IMR-90 (cell line): ENCODE measurements around the gene KCNQ5. TPM values are rescaled to one million over a fixed set of nuclear protein-coding genes. Genes with fewer than 3 reads are reported as not detected.

Experiments
- ATAC-seq: fragments of 200-7000 bp; cut with Tn5 transposase; 2 replicates; pipeline ENCODE4 v1.9.1; 2020; ENCODE audit warnings: low read depth, mild to moderate bottlenecking, moderate library complexity
- BruUV-seq: library from RNA; stranded (reverse); fragments of 400-500 nt; replicated peaks from 2 replicates; lab custom pipeline; 2021; lab: Mats Ljungman, UMichigan
- CTCF ChIA-PET: fragments of 300-600 bp; formaldehyde crosslinking; extraction: SDS; loops from one replicate; lab custom pipeline; 2021; ENCODE audit warnings: antibody characterized with exemption; lab: Yijun Ruan, JAX
- POLR2A ChIA-PET: fragments of 300-600 bp; sonication (Branson Sonifier 250); formaldehyde crosslinking; loops from one replicate; lab custom pipeline; 2022; ENCODE audit warnings: antibody characterized with exemption; ENCODE audit not compliant: unreplicated experiment; lab: Charles Lee
- DNase-seq: peaks from one replicate; pipeline ENCODE4 v3.0.0; 2013
- H2AFZ ChIP-seq: replicated peaks from 2 replicates; pipeline ENCODE3; 2013; ENCODE audit warnings: low read length, mild to moderate bottlenecking; ENCODE audit not compliant: poor library complexity
- H2AK5ac ChIP-seq: 2 replicates; pipeline ENCODE4 v1.6.1; 2013; ENCODE audit warnings: low read depth, low read length, inconsistent platforms
- H2AK9ac ChIP-seq: replicated peaks from 2 replicates; pipeline ENCODE3; 2013; ENCODE audit warnings: mild to moderate bottlenecking, low read depth, low read length, moderate library complexity; ENCODE audit not compliant: poor library complexity
- H2BK120ac ChIP-seq: 2 replicates; pipeline ENCODE4 v1.6.1; 2013; ENCODE audit warnings: low read depth, low read length, inconsistent platforms
- H2BK15ac ChIP-seq: 3 replicates; pipeline ENCODE4 v1.6.1; 2013; ENCODE audit warnings: low read depth, low read length, inconsistent platforms
- H2BK20ac ChIP-seq: 2 replicates; pipeline ENCODE4 v1.6.1; 2013; ENCODE audit warnings: low read depth, mild to moderate bottlenecking, inconsistent platforms, low read length, moderate library complexity
- H2BK5ac ChIP-seq: 2 replicates; pipeline ENCODE4 v1.6.1; 2013; ENCODE audit warnings: mild to moderate bottlenecking, low read depth, low read length, inconsistent platforms; ENCODE audit not compliant: poor library complexity, severe bottlenecking
- H3K14ac ChIP-seq: replicated peaks from 2 replicates; pipeline ENCODE4 v1.6.1; 2013; ENCODE audit warnings: low read depth, low read length, inconsistent platforms
- H3K18ac ChIP-seq: 2 replicates; pipeline ENCODE4 v1.6.1; 2013; ENCODE audit warnings: low read depth, low read length, control low read depth
- H3K23ac ChIP-seq: 2 replicates; pipeline ENCODE4 v1.6.1; 2013; ENCODE audit warnings: low read depth, low read length, inconsistent platforms
- H3K27ac ChIP-seq: 2 replicates; pipeline ENCODE4 v1.5.1; 2013; ENCODE audit warnings: mild to moderate bottlenecking, control low read depth, low read length; ENCODE audit not compliant: insufficient read depth
- H3K27me3 ChIP-seq: 2 replicates; pipeline ENCODE4 v1.6.1; 2013; ENCODE audit warnings: low read length; ENCODE audit not compliant: control insufficient read depth, insufficient read depth
- H3K36me3 ChIP-seq: 2 replicates; pipeline ENCODE4 v1.6.1; 2013; ENCODE audit warnings: low read length, mixed read lengths; ENCODE audit not compliant: control insufficient read depth, insufficient read depth
- H3K4ac ChIP-seq: 2 replicates; pipeline ENCODE4 v1.6.1; 2013; ENCODE audit warnings: low read depth, low read length, inconsistent platforms
- H3K4me1 ChIP-seq: 2 replicates; pipeline ENCODE4 v1.6.1; 2013; ENCODE audit warnings: low read length, mixed read lengths; ENCODE audit not compliant: control insufficient read depth, insufficient read depth
- H3K4me2 ChIP-seq: 2 replicates; pipeline ENCODE4 v1.6.1; 2013; ENCODE audit warnings: low read depth, mild to moderate bottlenecking, control low read depth, low read length, moderate library complexity
- H3K4me3 ChIP-seq: 2 replicates; pipeline ENCODE4 v1.5.1; 2013; ENCODE audit warnings: low read depth, mild to moderate bottlenecking, control low read depth, low read length, moderate library complexity; ENCODE audit not compliant: insufficient read depth
- H3K56ac ChIP-seq: 2 replicates; pipeline ENCODE4 v1.6.1; 2013; ENCODE audit warnings: low read length, inconsistent platforms; ENCODE audit not compliant: insufficient read depth; ENCODE audit errors: extremely low read depth
- H3K79me1 ChIP-seq, 2 experiments: 2 replicates each; pipeline ENCODE4 v1.6.1; 2013; ENCODE audit warnings: low read length in 2 of 2, inconsistent platforms in 1 of 2, low read depth in 1 of 2
- H3K9ac ChIP-seq: 2 replicates; pipeline ENCODE4 v1.6.1; 2013; ENCODE audit warnings: low read depth, low read length, control low read depth
- H3K9me1 ChIP-seq: 2 replicates; pipeline ENCODE4 v1.6.1; 2013; ENCODE audit warnings: low read length, inconsistent platforms; ENCODE audit not compliant: insufficient read depth
- H3K9me3 ChIP-seq: 2 replicates; pipeline ENCODE4 v1.6.1; 2013; ENCODE audit warnings: low read length; ENCODE audit not compliant: control insufficient read depth, insufficient read depth
- H4K20me1 ChIP-seq: 2 replicates; pipeline ENCODE4 v1.6.1; 2013; ENCODE audit warnings: low read length, inconsistent platforms; ENCODE audit not compliant: insufficient read depth
- H4K5ac ChIP-seq: 2 replicates; pipeline ENCODE4 v1.6.1; 2013; ENCODE audit warnings: mild to moderate bottlenecking, low read depth, low read length, control low read depth
- H4K8ac ChIP-seq, 2 experiments: 2 replicates each; pipeline ENCODE4 v1.6.1; 2013; ENCODE audit warnings: low read depth in 2 of 2, low read length in 2 of 2, control low read depth in 1 of 2, inconsistent platforms in 1 of 2
- H4K91ac ChIP-seq: 2 replicates; pipeline ENCODE4 v1.6.1; 2013; ENCODE audit warnings: low read depth, low read length, inconsistent platforms; ENCODE audit not compliant: insufficient read depth
- BHLHE40 ChIP-seq: fragments of 150-350 bp; IDR thresholded peaks from 2 replicates; pipeline ENCODE4 v1.6.1; 2016; ENCODE audit warnings: mild to moderate bottlenecking, low read depth, low read length
- CEBPB ChIP-seq: IDR thresholded peaks from 2 replicates; pipeline ENCODE4 v1.6.1; 2012; ENCODE audit warnings: low read depth, low read length, improper control_type of control experiment
- CHD1 ChIP-seq: IDR thresholded peaks from 2 replicates; pipeline ENCODE4 v1.6.1; 2012; ENCODE audit warnings: low read depth, low read length, improper control_type of control experiment
- ELK1 ChIP-seq: fragments of 150-350 bp; IDR thresholded peaks from 2 replicates; pipeline ENCODE4 v1.6.1; 2016; ENCODE audit warnings: low read depth, mild to moderate bottlenecking, low read length, moderate library complexity, borderline replicate concordance
- FOS ChIP-seq: fragments of 150-350 bp; IDR thresholded peaks from 2 replicates; pipeline ENCODE4 v1.6.1; 2016; ENCODE audit warnings: low read depth, low read length
- MAFK ChIP-seq: IDR thresholded peaks from 2 replicates; pipeline ENCODE4 v1.6.1; 2012; ENCODE audit warnings: low read depth, low read length, improper control_type of control experiment
- MAZ ChIP-seq: IDR thresholded peaks from 2 replicates; pipeline ENCODE4 v1.6.1; 2012; ENCODE audit warnings: low read depth, mild to moderate bottlenecking, low read length, improper control_type of control experiment, moderate library complexity, borderline replicate concordance
- MXI1 ChIP-seq: IDR thresholded peaks from 2 replicates; pipeline ENCODE4 v1.6.1; 2012; ENCODE audit warnings: low read depth, mild to moderate bottlenecking, low read length, moderate library complexity, borderline replicate concordance
- NFE2L2 ChIP-seq: fragments of 150-350 bp; IDR thresholded peaks from 2 replicates; pipeline ENCODE4 v1.6.1; 2016; ENCODE audit warnings: low read depth, mild to moderate bottlenecking, low read length
- POLR2A ChIP-seq: IDR thresholded peaks from 2 replicates; pipeline ENCODE4 v1.6.1; 2012; ENCODE audit warnings: mild to moderate bottlenecking, low read depth, low read length
- RCOR1 ChIP-seq: IDR thresholded peaks from 2 replicates; pipeline ENCODE4 v1.6.1; 2012; ENCODE audit warnings: mild to moderate bottlenecking, low read length, improper control_type of control experiment; ENCODE audit not compliant: insufficient replicate concordance
- SMC3 ChIP-seq: fragments of 150-350 bp; IDR thresholded peaks from 2 replicates; pipeline ENCODE4 v1.6.1; 2016; ENCODE audit warnings: low read depth, mild to moderate bottlenecking, antibody characterized with exemption, low read length, moderate library complexity
- USF2 ChIP-seq: fragments of 150-350 bp; IDR thresholded peaks from 2 replicates; pipeline ENCODE4 v1.6.1; 2017; ENCODE audit warnings: mild to moderate bottlenecking, antibody characterized with exemption, low read length, low read depth
- WGBS, 2 experiments: methylation state at CpG; one replicate each; pipeline versions ENCODE4 v1.1.5 to v1.1.7; 2013; ENCODE audit warnings: missing lambda C conversion rate in 2 of 2; ENCODE audit not compliant: insufficient read length in 1 of 2; ENCODE audit errors: extremely low coverage in 2 of 2; 5-methylcytosine and 5-hydroxymethylcytosine counted together
- dilution Hi-C: fragments of 300-500 bp; cut with HindIII; formaldehyde crosslinking; loops from one replicate; pipeline ENCODE4 v1.14.3; 2018; ENCODE audit warnings: low sequenced_read_pairs; ENCODE audit not compliant: unreplicated experiment
- in situ Hi-C: fragments of 300-500 bp; cut with MboI; formaldehyde crosslinking; loops from 3 replicates; pipeline ENCODE4 v1.14.3; 2019; ENCODE audit warnings: low sequenced_read_pairs, inconsistent platforms, mixed read lengths
- intact Hi-C: fragments of 100-400 bp; cut with micrococcal nuclease; formaldehyde crosslinking; loops from 2 replicates; pipeline ENCODE4 v1.10.0; 2022
- polyA plus RNA-seq, 3 experiments: library from polyadenylated mRNA; depleted of rRNA; stranded (reverse); fragments of >200 nt; gene quantifications; 2 replicates each; pipeline ENCODE4 v1.2.3, GENCODE V29; 2012; ENCODE audit warnings: low replicate concordance in 1 of 3
- total RNA-seq: library from RNA; depleted of rRNA; stranded (reverse); fragments of >200 nt; gene quantifications from 2 replicates; pipeline ENCODE4 v1.2.3, GENCODE V29; 2012
- TF ChIP-seq, protein P1 (sequence below): conservative IDR thresholded peaks from 2 replicates; pipeline ENCODE4 v1.5.1; 2012; ENCODE audit warnings: mild to moderate bottlenecking, low read depth, low read length, improper control_type of control experiment

Gene KCNQ5
- total and polyA plus RNA-seq, 2 of the 4 experiments (the other 2 are of a cell fraction), result 0.75 to 1.3 TPM

GRCh38 chr6:73108949-73109348 lies 487.1 kb downstream of the KCNQ5 start:
- POLR2A ChIA-PET, result no interaction called here

More at GRCh38 chr6:73108949-73109348, 487.1 kb downstream of the KCNQ5 start:
- no peak overlapping the region for H2BK5ac ChIP-seq
- no peak overlapping the region for H3K23ac ChIP-seq
- H3K36me3 ChIP-seq, result no peaks in the 10 kb centered on the region
- no peaks in the 10 kb centered on the region for H3K27me3 ChIP-seq
- H3K27ac ChIP-seq, result no peak overlapping the region
- H4K20me1 ChIP-seq, result no peaks in the 10 kb centered on the region
- H3K9me1 ChIP-seq, result no peaks in the 10 kb centered on the region
- no peak overlapping the region for H2BK15ac ChIP-seq
- H2AFZ ChIP-seq, result no peak overlapping the region
- H4K91ac ChIP-seq, result no peak overlapping the region
- H3K56ac ChIP-seq, result no peak overlapping the region
- H3K9me3 ChIP-seq, result no peaks in the 10 kb centered on the region
- dilution Hi-C loops, result no loop called here
- H3K14ac ChIP-seq, result no peak overlapping the region
- no peaks in the 10 kb centered on the region for H3K4me1 ChIP-seq
- CTCF ChIA-PET, result no interaction called here
- H2BK120ac ChIP-seq, result no peak overlapping the region
- H3K4ac ChIP-seq, result no peak overlapping the region
- no peak overlapping the region for H2AK9ac ChIP-seq
- ATAC-seq, result no peak
- H4K8ac ChIP-seq, result no peak overlapping the region
- no peak for DNase-seq
- BruUV-seq, result no TSS peak
- no peak overlapping the region for H3K9ac ChIP-seq
- no peak overlapping the region for H3K4me3 ChIP-seq
- H4K5ac ChIP-seq, result no peak overlapping the region
- no CpG with 5 or more reads among the region's 3 CpGs for WGBS, 2 experiments
- H3K79me1 ChIP-seq, result no peaks in the 10 kb centered on the region
- intact Hi-C loops, result no loop called here
- no peak overlapping the region for H2AK5ac ChIP-seq
- H2BK20ac ChIP-seq, result no peak overlapping the region
- no peak overlapping the region for H3K4me2 ChIP-seq
- H3K18ac ChIP-seq, result no peak overlapping the region
- in situ Hi-C loops, result no loop called here
- TF ChIP-seq SMC3 (no peak), MXI1 (no peak), ELK1 (no peak), CEBPB (no peak), MAZ (no peak), CHD1 (no peak), RCOR1 (no peak), USF2 (no peak), MAFK (no peak), NFE2L2 (no peak), POLR2A (no peak), BHLHE40 (no peak), FOS (no peak)
- TF ChIP-seq, protein P1, sequence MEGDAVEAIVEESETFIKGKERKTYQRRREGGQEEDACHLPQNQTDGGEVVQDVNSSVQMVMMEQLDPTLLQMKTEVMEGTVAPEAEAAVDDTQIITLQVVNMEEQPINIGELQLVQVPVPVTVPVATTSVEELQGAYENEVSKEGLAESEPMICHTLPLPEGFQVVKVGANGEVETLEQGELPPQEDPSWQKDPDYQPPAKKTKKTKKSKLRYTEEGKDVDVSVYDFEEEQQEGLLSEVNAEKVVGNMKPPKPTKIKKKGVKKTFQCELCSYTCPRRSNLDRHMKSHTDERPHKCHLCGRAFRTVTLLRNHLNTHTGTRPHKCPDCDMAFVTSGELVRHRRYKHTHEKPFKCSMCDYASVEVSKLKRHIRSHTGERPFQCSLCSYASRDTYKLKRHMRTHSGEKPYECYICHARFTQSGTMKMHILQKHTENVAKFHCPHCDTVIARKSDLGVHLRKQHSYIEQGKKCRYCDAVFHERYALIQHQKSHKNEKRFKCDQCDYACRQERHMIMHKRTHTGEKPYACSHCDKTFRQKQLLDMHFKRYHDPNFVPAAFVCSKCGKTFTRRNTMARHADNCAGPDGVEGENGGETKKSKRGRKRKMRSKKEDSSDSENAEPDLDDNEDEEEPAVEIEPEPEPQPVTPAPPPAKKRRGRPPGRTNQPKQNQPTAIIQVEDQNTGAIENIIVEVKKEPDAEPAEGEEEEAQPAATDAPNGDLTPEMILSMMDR, result no peak
